Brain microvascular endothelial cell (primary cell): ENCODE measurements around the gene FITM1.

ENCODE experiments used
- DNase-seq: peaks from one replicate; pipeline ENCODE4 v3.0.0-alpha.2; 2020
- H3K27ac ChIP-seq: fragments of 250-450 bp; sonication (Bioruptor Pico); 2 replicates; pipeline ENCODE4 v1.5.1; 2020; ENCODE audit warnings: mild to moderate bottlenecking, moderate library complexity
- H3K27me3 ChIP-seq: fragments of 250-450 bp; sonication (Bioruptor Pico); replicated peaks from 2 replicates; pipeline ENCODE4 v1.5.1; 2020; ENCODE audit warnings: mild to moderate bottlenecking
- H3K36me3 ChIP-seq: fragments of 250-450 bp; sonication (Bioruptor Pico); replicated peaks from 2 replicates; pipeline ENCODE4 v1.5.1; 2020; ENCODE audit warnings: mild to moderate bottlenecking
- H3K4me3 ChIP-seq: 2 replicates; pipeline ENCODE4 v1.5.1; 2011; ENCODE audit warnings: low read depth, mild to moderate bottlenecking, control low read depth, low read length, moderate library complexity
- in situ Hi-C: cut with HindIII; loops from 2 replicates; pipeline ENCODE4 v1.10.0; 2017; ENCODE audit warnings: low sequenced_read_pairs, low pct_ligation_motif_present
- TF ChIP-seq, protein P1 (sequence below): IDR thresholded peaks from 2 replicates; pipeline ENCODE4 v1.5.1; 2011; ENCODE audit warnings: low read depth, mild to moderate bottlenecking, moderate library complexity, low read length, control low read depth, inconsistent platforms; ENCODE audit errors: missing control alignments

The FITM1 gene

DNA sequence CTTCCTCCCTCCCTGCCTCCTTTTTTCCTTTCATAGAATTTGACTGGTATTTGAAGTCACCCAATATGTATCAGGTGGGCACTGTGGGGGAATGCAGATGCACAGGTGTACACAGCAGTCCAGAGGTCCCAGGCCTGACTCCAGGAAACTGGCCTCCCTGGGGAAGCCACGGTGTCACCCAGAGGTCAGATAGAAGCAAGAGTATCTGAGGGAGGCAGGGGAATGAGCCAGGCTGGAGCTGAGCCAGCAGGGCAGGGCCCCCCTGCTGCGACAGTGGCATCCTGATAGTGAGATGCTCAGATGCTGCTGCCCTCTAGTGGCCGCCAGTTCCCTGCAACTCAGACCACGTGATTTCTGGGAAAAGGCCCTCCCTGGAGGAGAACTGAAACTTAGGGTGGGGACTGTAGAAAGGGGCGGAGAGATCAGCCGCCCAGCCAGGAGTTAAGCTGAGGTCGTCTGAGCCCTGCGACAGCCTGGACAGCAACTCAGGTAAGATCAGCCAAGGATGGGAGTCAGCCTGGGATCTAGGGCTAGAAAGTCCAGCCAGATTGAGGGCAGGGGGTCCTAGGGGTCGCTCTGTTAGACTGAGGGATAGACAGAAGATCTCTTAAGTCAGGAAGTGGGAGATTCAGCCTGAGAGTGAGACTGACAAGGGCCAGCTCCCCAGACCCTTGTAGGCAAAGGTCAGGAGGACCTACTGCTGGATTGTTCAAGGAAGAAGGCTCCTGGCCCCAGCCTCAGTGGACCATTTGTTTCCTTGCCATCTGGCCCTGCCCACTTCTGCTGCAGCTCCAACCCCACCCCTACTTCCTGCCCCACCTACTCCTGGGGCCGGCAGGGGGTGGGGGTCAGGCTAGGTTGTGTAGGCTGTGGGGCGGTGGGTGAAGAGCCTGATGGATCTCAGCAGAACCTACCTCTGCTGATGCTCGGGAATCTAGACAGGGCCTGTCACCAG, 30.7 kb downstream of the FITM1 start, which contains the start of gene IRF9:
IRF9 (plus strand) TSS at position 416 of the 955 bp plus-strand sequence. CDS start 880 bp downstream, outside the sequence.
- peak within 1 kb of the TSS; percentile 88 for H3K27ac ChIP-seq
- in situ Hi-C loops, result no loop called here
- peak within 1 kb of the TSS; percentile 79 for H3K4me3 ChIP-seq
- H3K36me3 ChIP-seq, result peaks cover 70% of the 10 kb centered on the region
- peak; percentile 94 for DNase-seq
- TF ChIP-seq, protein P1, sequence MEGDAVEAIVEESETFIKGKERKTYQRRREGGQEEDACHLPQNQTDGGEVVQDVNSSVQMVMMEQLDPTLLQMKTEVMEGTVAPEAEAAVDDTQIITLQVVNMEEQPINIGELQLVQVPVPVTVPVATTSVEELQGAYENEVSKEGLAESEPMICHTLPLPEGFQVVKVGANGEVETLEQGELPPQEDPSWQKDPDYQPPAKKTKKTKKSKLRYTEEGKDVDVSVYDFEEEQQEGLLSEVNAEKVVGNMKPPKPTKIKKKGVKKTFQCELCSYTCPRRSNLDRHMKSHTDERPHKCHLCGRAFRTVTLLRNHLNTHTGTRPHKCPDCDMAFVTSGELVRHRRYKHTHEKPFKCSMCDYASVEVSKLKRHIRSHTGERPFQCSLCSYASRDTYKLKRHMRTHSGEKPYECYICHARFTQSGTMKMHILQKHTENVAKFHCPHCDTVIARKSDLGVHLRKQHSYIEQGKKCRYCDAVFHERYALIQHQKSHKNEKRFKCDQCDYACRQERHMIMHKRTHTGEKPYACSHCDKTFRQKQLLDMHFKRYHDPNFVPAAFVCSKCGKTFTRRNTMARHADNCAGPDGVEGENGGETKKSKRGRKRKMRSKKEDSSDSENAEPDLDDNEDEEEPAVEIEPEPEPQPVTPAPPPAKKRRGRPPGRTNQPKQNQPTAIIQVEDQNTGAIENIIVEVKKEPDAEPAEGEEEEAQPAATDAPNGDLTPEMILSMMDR, result peak; percentile 94
- H3K27me3 ChIP-seq, result no peaks in the 10 kb centered on the region

DNA sequence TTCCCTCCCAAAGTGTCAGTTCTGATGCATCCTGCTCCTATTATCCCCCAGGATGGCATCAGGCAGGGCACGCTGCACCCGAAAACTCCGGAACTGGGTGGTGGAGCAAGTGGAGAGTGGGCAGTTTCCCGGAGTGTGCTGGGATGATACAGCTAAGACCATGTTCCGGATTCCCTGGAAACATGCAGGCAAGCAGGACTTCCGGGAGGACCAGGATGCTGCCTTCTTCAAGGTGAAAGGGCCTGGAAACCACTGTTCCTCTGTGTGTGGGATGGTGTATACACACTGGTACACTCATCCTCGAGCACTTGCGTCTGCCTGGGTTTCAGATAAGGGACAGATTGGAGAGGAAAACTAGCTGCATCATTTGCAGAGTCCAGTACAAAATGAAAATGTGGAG, 31.6 kb downstream of the FITM1 start:
- in situ Hi-C loops, result no loop called here
- TF ChIP-seq, protein P1, result no peak
- H3K4me3 ChIP-seq, result peak overlapping the region; percentile 79
- H3K27me3 ChIP-seq, result no peaks in the 10 kb centered on the region
- no peak overlapping the region for H3K27ac ChIP-seq
- DNase-seq, result peak; percentile 37
- peaks cover 71% of the 10 kb centered on the region for H3K36me3 ChIP-seq

DNA sequence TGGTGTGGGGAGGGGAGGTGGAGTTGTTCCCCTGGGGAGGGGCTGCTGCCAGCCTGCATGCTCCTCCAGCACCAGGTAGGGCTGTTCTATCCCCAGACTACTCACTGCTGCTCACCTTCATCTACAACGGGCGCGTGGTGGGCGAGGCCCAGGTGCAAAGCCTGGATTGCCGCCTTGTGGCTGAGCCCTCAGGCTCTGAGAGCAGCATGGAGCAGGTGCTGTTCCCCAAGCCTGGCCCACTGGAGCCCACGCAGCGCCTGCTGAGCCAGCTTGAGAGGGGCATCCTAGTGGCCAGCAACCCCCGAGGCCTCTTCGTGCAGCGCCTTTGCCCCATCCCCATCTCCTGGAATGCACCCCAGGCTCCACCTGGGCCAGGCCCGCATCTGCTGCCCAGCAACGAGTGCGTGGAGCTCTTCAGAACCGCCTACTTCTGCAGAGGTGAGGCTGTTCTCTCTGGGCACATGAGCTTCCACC, 34.1 kb downstream of the FITM1 start:
- H3K36me3 ChIP-seq, result peaks cover 59% of the 10 kb centered on the region
- H3K27me3 ChIP-seq, result no peaks in the 10 kb centered on the region
- no peak overlapping the region for H3K27ac ChIP-seq
- H3K4me3 ChIP-seq, result no peak overlapping the region
- TF ChIP-seq, protein P1, result no peak
- no peak for DNase-seq
- in situ Hi-C loops, result no loop called here

DNA sequence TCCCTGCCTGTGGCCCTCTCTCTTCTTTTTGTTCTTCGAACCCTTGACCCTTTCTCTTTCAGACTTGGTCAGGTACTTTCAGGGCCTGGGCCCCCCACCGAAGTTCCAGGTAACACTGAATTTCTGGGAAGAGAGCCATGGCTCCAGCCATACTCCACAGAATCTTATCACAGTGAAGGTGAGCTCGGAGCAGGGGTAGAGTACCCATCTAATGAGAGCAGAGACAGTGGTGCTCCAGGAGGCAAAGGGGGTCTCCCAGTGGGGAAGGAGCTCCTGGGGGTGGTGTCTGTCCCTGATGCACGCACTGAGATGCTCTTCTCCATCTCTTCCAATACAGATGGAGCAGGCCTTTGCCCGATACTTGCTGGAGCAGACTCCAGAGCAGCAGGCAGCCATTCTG, 35.3 kb downstream of the FITM1 start:
- peaks cover 51% of the 10 kb centered on the region for H3K36me3 ChIP-seq
- no peak overlapping the region for H3K4me3 ChIP-seq
- in situ Hi-C loops, result no loop called here
- no peak for DNase-seq
- TF ChIP-seq, protein P1, result no peak
- no peak overlapping the region for H3K27ac ChIP-seq
- H3K27me3 ChIP-seq, result no peaks in the 10 kb centered on the region

DNA sequence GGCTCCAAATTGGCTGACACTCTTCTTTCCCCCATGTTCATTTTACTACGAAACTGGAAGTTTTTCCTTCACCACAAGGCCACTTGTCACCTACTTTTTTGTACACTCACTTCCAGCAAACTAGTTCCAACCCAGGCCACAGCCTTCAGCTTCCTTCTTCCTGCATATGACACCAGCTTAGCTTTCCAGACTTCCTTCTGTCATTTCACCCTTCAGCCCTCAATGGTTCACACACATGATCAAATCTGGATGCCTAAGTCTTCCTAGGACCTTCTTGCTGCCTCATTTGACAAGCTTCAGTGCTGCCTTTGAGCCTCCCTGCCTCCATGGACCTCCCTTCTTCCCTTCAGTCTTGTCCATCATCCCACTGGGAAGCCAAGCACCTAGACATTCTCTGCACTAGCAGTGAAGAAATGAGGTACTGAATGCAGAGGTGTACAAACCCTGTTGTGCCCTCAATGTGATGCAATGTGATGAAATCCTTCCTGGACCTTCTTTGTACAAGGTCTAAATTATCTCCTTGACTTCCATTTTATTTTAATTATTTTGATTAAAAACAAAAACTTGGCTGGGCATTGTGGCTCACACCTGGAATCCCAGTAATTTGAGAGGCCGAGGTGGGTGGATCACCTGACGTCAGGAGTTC, 37.1 kb downstream of the FITM1 start:
- Histone ChIP-seq H3K27ac (no peak overlapping the region), H3K4me3 (no peak overlapping the region), H3K27me3 (no peaks in the 10 kb centered on the region), H3K36me3 (peaks cover 51% of the 10 kb centered on the region)
- TF ChIP-seq, protein P1, result no peak
- in situ Hi-C loops, result no loop called here
- DNase-seq, result no peak
